HEK293 (cell line): ENCODE results near the gene CYP2F1.

Source experiments
- CTCF ChIA-PET: fragments of 350-600 bp; formaldehyde crosslinking; extraction: SDS; loops from one replicate; lab custom pipeline; 2021; ENCODE audit warnings: antibody characterized with exemption; lab: Yijun Ruan, JAX
- POLR2A ChIA-PET: fragments of 300-600 bp; formaldehyde crosslinking; extraction: SDS; loops from one replicate; lab custom pipeline; 2020; ENCODE audit warnings: antibody characterized with exemption, inconsistent platforms; lab: Yijun Ruan, JAX
- H3K27ac ChIP-seq: fragments of 200-500 bp; sonication (Bioruptor generic); 2 replicates; pipeline ENCODE4 v1.5.1; 2014; ENCODE audit warnings: low read depth, low read length, control low read depth, inconsistent platforms; ENCODE audit errors: extremely low read depth
- H3K36me3 ChIP-seq, 2 experiments: fragments of 200-500 bp in 1 of 2; sonication (Bioruptor generic) in 1 of 2; 1 replicate in 1 of 2; 2 replicates in 1 of 2; pipeline ENCODE4 v1.5.1; 2014 to 2017; ENCODE audit warnings: inconsistent platforms in 2 of 2, low read length in 2 of 2; ENCODE audit not compliant: control insufficient read depth in 2 of 2, insufficient read depth in 1 of 2
- H3K4me1 ChIP-seq: fragments of 200-500 bp; sonication (Bioruptor generic); 2 replicates; pipeline ENCODE4 v1.5.1; 2014; ENCODE audit warnings: mild to moderate bottlenecking, low read length, inconsistent platforms; ENCODE audit not compliant: control insufficient read depth, insufficient read depth
- H3K4me3 ChIP-seq: 2 replicates; pipeline ENCODE4 v1.5.1; 2011; ENCODE audit warnings: low read depth, mild to moderate bottlenecking, control low read depth, low read length, moderate library complexity
- H3K9me3 ChIP-seq: fragments of 200-500 bp; sonication (Bioruptor generic); 2 replicates; pipeline ENCODE4 v1.5.1; 2014; ENCODE audit warnings: low read depth, low read length, inconsistent platforms; ENCODE audit not compliant: control insufficient read depth, insufficient read depth
- HOXC10 ChIP-seq: sonication (generic); formaldehyde crosslinking; IDR thresholded peaks from 2 replicates; pipeline ENCODE4 v1.8.1; 2023; ENCODE audit warnings: mild to moderate bottlenecking, missing genetic modification reagents
- SCRT1 ChIP-seq: fragments of 450-650 bp; formaldehyde crosslinking; IDR thresholded peaks from 2 replicates; pipeline ENCODE4 v1.5.1; 2016; ENCODE audit warnings: missing biosample characterization, missing genetic modification characterization, borderline replicate concordance
- SETDB1 ChIP-seq: IDR thresholded peaks from one replicate; pipeline ENCODE4 v1.6.1; 2017; ENCODE audit warnings: mild to moderate bottlenecking, low read length, moderate library complexity, mixed read lengths; ENCODE audit not compliant: insufficient read length
- WT1 ChIP-seq: fragments of 450-650 bp; formaldehyde crosslinking; IDR thresholded peaks from 2 replicates; pipeline ENCODE4 v1.5.1; 2016; ENCODE audit warnings: missing biosample characterization, missing genetic modification characterization
- ZBTB20 ChIP-seq: fragments of 450-650 bp; formaldehyde crosslinking; IDR thresholded peaks from 2 replicates; pipeline ENCODE4 v1.5.1; 2016; ENCODE audit warnings: missing biosample characterization, missing genetic modification characterization
- ZNF138 ChIP-seq: fragments of 450-650 bp; formaldehyde crosslinking; IDR thresholded peaks from 2 replicates; pipeline ENCODE4 v1.5.1; 2016; ENCODE audit warnings: missing biosample characterization, missing genetic modification characterization, borderline replicate concordance
- ZNF223 ChIP-seq: fragments of 450-650 bp; formaldehyde crosslinking; IDR thresholded peaks from 2 replicates; pipeline ENCODE4 v1.5.1; 2016; ENCODE audit warnings: missing biosample characterization, missing genetic modification characterization
- ZNF239 ChIP-seq: fragments of 450-650 bp; formaldehyde crosslinking; IDR thresholded peaks from 2 replicates; pipeline ENCODE4 v1.5.1; 2016; ENCODE audit warnings: missing biosample characterization, missing genetic modification characterization
- ZNF248 ChIP-seq: fragments of 450-650 bp; formaldehyde crosslinking; IDR thresholded peaks from 2 replicates; pipeline ENCODE4 v1.5.1; 2017; ENCODE audit warnings: missing biosample characterization, missing genetic modification characterization
- ZNF747 ChIP-seq: fragments of 450-650 bp; formaldehyde crosslinking; IDR thresholded peaks from 2 replicates; pipeline ENCODE4 v1.5.1; 2016; ENCODE audit warnings: missing biosample characterization, missing genetic modification characterization
- ZSCAN16 ChIP-seq: fragments of 450-650 bp; formaldehyde crosslinking; IDR thresholded peaks from 2 replicates; pipeline ENCODE4 v1.5.1; 2016; ENCODE audit warnings: missing biosample characterization, missing genetic modification characterization
- ZSCAN23 ChIP-seq: fragments of 450-650 bp; formaldehyde crosslinking; IDR thresholded peaks from 2 replicates; pipeline ENCODE4 v1.5.1; 2016; ENCODE audit warnings: missing biosample characterization, missing genetic modification characterization
- TF ChIP-seq, protein P1 (sequence below): fragments of 450-650 bp; formaldehyde crosslinking; conservative IDR thresholded peaks from 2 replicates; pipeline ENCODE4 v1.5.1; 2016; ENCODE audit warnings: low read depth, missing biosample characterization, missing genetic modification characterization
- TF ChIP-seq, protein P2 (sequence below): fragments of 450-650 bp; formaldehyde crosslinking; IDR thresholded peaks from 2 replicates; pipeline ENCODE4 v1.5.1; 2016; ENCODE audit warnings: missing biosample characterization, missing genetic modification characterization
- TF ChIP-seq, protein P3 (sequence below): fragments of 450-650 bp; formaldehyde crosslinking; IDR thresholded peaks from 2 replicates; pipeline ENCODE4 v1.5.1; 2016; ENCODE audit warnings: missing biosample characterization, missing genetic modification characterization

Gene CYP2F1

DNA sequence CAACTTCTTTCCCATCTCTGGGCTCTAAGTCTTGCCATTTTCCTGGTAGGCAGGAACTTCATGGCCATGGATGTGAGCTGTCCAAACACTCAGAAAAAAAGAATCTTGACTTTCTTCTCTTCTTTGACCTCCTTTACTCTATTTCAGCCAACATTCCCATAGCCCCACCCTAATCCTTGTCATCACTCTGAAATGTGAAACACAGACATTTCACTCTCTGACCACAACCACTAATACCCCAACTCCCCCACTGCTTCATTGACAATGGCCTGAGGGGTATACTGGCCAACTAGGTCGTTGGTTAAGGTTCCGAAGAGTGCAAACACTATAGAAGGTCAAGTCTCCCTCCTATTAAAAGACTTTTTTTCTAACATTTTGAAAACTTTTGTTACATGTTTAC, 30.7 kb upstream of the CYP2F1 start (continued):
- no peak for TF ChIP-seq HOXC10 (CRISPR knock-in tag)
- TF ChIP-seq SCRT1 (tag by site-specific recombination) = no peak

DNA sequence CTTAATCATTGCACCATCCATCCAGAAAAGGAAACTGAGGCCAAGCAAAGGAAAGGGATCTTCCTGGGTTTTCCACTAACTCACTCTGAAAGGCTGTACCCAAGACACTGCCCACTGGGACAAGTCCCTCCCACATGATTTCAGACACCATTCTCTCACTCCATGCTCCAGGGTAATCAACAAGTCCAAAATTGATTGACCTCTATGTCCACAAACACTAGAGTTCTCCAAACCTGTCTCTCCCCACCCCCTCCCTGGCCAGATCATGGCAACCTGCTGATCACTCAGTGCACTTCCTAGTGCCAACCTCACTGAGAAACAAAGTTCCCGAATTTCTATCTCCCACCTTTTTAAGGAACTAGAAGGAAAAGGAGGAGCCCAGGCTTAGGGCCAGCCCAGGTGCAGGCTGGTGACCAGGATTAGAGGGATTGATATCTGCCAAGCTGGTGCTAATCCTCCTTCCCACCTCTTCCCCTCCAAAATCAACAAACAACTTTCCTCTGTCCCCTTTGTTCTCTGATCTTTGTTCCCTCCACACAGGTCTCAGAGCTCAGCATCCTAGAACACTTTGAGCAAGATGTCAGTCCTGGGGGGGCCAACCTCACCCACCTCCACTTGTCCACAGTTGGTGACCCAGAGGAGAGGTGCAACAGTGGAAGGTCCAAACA, 28.4 kb upstream of the CYP2F1 start:
- no peaks in the 10 kb centered on the region for H3K4me1 ChIP-seq
- POLR2A ChIA-PET = no interaction called here
- no peak for TF ChIP-seq ZSCAN23 (tag by site-specific recombination)
- TF ChIP-seq, protein P1, sequence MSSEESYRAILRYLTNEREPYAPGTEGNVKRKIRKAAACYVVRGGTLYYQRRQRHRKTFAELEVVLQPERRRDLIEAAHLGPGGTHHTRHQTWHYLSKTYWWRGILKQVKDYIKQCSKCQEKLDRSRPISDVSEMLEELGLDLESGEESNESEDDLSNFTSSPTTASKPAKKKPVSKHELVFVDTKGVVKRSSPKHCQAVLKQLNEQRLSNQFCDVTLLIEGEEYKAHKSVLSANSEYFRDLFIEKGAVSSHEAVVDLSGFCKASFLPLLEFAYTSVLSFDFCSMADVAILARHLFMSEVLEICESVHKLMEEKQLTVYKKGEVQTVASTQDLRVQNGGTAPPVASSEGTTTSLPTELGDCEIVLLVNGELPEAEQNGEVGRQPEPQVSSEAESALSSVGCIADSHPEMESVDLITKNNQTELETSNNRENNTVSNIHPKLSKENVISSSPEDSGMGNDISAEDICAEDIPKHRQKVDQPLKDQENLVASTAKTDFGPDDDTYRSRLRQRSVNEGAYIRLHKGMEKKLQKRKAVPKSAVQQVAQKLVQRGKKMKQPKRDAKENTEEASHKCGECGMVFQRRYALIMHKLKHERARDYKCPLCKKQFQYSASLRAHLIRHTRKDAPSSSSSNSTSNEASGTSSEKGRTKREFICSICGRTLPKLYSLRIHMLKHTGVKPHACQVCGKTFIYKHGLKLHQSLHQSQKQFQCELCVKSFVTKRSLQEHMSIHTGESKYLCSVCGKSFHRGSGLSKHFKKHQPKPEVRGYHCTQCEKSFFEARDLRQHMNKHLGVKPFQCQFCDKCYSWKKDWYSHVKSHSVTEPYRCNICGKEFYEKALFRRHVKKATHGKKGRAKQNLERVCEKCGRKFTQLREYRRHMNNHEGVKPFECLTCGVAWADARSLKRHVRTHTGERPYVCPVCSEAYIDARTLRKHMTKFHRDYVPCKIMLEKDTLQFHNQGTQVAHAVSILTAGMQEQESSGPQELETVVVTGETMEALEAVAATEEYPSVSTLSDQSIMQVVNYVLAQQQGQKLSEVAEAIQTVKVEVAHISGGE (tag by site-specific recombination) = no peak
- no peak for TF ChIP-seq ZBTB20 (tag by site-specific recombination)
- TF ChIP-seq, protein P2, sequence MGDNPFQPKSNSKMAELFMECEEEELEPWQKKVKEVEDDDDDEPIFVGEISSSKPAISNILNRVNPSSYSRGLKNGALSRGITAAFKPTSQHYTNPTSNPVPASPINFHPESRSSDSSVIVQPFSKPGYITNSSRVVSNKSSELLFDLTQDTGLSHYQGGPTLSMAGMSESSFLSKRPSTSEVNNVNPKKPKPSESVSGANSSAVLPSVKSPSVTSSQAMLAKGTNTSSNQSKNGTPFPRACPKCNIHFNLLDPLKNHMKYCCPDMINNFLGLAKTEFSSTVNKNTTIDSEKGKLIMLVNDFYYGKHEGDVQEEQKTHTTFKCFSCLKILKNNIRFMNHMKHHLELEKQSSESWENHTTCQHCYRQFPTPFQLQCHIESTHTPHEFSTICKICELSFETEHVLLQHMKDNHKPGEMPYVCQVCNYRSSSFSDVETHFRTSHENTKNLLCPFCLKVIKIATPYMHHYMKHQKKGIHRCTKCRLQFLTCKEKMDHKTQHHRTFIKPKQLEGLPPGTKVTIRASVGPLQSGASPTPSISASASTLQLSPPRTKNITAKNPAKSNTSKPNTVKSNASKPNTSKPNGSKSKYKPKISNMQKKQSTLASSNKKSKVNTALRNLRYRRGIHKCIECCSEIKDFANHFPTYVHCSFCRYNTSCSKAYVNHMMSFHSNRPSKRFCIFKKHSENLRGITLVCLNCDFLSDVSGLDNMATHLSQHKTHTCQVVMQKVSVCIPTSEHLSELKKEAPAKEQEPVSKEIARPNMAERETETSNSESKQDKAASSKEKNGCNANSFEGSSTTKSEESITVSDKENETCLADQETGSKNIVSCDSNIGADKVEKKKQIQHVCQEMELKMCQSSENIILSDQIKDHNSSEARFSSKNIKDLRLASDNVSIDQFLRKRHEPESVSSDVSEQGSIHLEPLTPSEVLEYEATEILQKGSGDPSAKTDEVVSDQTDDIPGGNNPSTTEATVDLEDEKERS (tag by site-specific recombination) = no peak
- no peak for TF ChIP-seq WT1
- TF ChIP-seq ZNF248 = no peak
- TF ChIP-seq, protein P3, sequence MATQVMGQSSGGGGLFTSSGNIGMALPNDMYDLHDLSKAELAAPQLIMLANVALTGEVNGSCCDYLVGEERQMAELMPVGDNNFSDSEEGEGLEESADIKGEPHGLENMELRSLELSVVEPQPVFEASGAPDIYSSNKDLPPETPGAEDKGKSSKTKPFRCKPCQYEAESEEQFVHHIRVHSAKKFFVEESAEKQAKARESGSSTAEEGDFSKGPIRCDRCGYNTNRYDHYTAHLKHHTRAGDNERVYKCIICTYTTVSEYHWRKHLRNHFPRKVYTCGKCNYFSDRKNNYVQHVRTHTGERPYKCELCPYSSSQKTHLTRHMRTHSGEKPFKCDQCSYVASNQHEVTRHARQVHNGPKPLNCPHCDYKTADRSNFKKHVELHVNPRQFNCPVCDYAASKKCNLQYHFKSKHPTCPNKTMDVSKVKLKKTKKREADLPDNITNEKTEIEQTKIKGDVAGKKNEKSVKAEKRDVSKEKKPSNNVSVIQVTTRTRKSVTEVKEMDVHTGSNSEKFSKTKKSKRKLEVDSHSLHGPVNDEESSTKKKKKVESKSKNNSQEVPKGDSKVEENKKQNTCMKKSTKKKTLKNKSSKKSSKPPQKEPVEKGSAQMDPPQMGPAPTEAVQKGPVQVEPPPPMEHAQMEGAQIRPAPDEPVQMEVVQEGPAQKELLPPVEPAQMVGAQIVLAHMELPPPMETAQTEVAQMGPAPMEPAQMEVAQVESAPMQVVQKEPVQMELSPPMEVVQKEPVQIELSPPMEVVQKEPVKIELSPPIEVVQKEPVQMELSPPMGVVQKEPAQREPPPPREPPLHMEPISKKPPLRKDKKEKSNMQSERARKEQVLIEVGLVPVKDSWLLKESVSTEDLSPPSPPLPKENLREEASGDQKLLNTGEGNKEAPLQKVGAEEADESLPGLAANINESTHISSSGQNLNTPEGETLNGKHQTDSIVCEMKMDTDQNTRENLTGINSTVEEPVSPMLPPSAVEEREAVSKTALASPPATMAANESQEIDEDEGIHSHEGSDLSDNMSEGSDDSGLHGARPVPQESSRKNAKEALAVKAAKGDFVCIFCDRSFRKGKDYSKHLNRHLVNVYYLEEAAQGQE (tag by site-specific recombination) = no peak
- no peak for TF ChIP-seq ZNF239 (tag by site-specific recombination)
- no peak for TF ChIP-seq ZNF138 (tag by site-specific recombination)
- no peak for TF ChIP-seq ZNF223 (tag by site-specific recombination)
- no peak for TF ChIP-seq SETDB1
- TF ChIP-seq ZSCAN16 = no peak
- TF ChIP-seq ZNF747 (tag by site-specific recombination) = no peak
- TF ChIP-seq, all 188 proteins: peak for 0
- H3K9me3 ChIP-seq = no peaks in the 10 kb centered on the region; the same call in 1 of the 2 replicates
- H3K36me3 ChIP-seq = no peaks in the 10 kb centered on the region
- no peak overlapping the region for H3K4me3 ChIP-seq
- H3K27ac ChIP-seq = no peak overlapping the region
- CTCF ChIA-PET = interaction anchor here (0.7 to 1.1 kb wide), 2 partner anchors 54 to 59 kb away, joined by 3 read pairs; no protein-coding TSS in a partner anchor
